Spinal cord (tissue), 10 donors: ENCODE data around the gene VPS33A. TPM values are rescaled to one million over a fixed set of nuclear protein-coding genes. Genes with fewer than 3 reads are reported as not detected.
"Not testable (repeated sequence)": the region's sequence is repeated elsewhere in the genome, so short reads cannot be mapped to it uniquely, and the experiment has no call there.

Experiments used
- DNase-seq, 6 donors: peaks; one replicate each; pipeline versions ENCODE4 v3.0.0 to v3.0.0-alpha.2; 2013 to 2015; ENCODE audit warnings: low spot score in 6 of 6, low read depth in 4 of 6
- H3K27ac ChIP-seq: one replicate; pipeline ENCODE4 v1.5.1; 2013; ENCODE audit warnings: low read depth, low read length, control low read depth
- H3K27me3 ChIP-seq: one replicate; pipeline ENCODE4 v1.6.1; 2013; ENCODE audit warnings: low read length; ENCODE audit not compliant: control insufficient read depth, insufficient read depth
- H3K36me3 ChIP-seq: one replicate; pipeline ENCODE4 v1.6.1; 2013; ENCODE audit warnings: low read length; ENCODE audit not compliant: control insufficient read depth, insufficient read depth
- H3K4me1 ChIP-seq: one replicate; pipeline ENCODE4 v1.6.1; 2013; ENCODE audit warnings: low read length; ENCODE audit not compliant: control insufficient read depth, insufficient read depth
- H3K4me3 ChIP-seq: one replicate; pipeline ENCODE4 v1.5.1; 2013; ENCODE audit warnings: low read depth, low read length, control low read depth
- H3K9me3 ChIP-seq: one replicate; pipeline ENCODE4 v1.6.1; 2013; ENCODE audit warnings: low read length; ENCODE audit not compliant: control insufficient read depth, insufficient read depth
- WGBS: methylation state at CpG from one replicate; pipeline ENCODE4 v1.1.5; 2013; ENCODE audit warnings: missing lambda C conversion rate; ENCODE audit not compliant: insufficient coverage; 5-methylcytosine and 5-hydroxymethylcytosine counted together
- polyA plus RNA-seq, 2 donors: library from polyadenylated mRNA; unstranded; fragments of 120-200 nt; gene quantifications; one replicate each; pipeline ENCODE4 v1.2.1, GENCODE V29; 2013; ENCODE audit not compliant: insufficient read length in 2 of 2
- total RNA-seq, 2 donors: library from RNA; depleted of rRNA in 1 of 2; stranded (reverse); fragments of 120-200 nt in 1 of 2; fragments of >200 nt in 1 of 2; gene quantifications; one replicate each; pipeline versions ENCODE4 v1.2.3 to v1.2.4, GENCODE V29; 2013 to 2014
- donor health status: healthy.

The VPS33A gene
- total and polyA plus RNA-seq, 4 donors, result 19.5 to 29.2 (median 23.2) TPM

GRCh38 chr12:122265476-122265875 lies 818 bp downstream of the VPS33A start:
- no CpG with 5 or more reads among the region's 1 CpG for WGBS
- DNase-seq, result peak in 1 of 6 donors; percentile 3
- H3K9me3 ChIP-seq, result no peaks in the 10 kb centered on the region
- peak overlapping the region; percentile 72 for H3K27ac ChIP-seq
- H3K36me3 ChIP-seq, result peaks cover 20% of the 10 kb centered on the region
- no peaks in the 10 kb centered on the region for H3K27me3 ChIP-seq
- H3K4me1 ChIP-seq, result peaks cover 3% of the 10 kb centered on the region
- H3K4me3 ChIP-seq, result peak overlapping the region; percentile 88

DNA sequence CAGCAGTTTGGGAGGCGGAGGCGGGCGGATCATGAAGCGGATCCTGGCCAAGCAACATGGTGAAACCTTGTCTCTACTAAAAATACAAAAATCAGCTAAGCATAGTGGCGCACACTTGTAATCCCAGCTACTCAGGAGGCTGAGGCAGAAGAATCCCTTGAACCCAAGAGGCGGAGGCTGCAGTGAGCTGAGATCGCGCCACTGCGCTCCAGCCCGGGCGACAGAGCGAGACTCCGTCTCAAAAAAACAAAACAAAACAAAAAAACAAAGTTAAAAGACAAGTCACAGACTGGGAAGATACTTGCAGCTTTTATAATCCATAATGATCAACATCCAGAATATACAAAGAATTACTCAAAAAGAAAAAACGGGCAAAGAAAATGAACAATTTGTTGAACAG lies 5.6 kb downstream of the VPS33A start:
- not testable (repeated sequence) for H3K27ac ChIP-seq, H3K4me3 ChIP-seq, H3K27me3 ChIP-seq, DNase-seq, H3K4me1 ChIP-seq, H3K9me3 ChIP-seq
- WGBS, result 91% methylated on average over 4 of the region's 14 CpGs
- H3K36me3 ChIP-seq, result peaks cover 40% of the 10 kb centered on the region

DNA sequence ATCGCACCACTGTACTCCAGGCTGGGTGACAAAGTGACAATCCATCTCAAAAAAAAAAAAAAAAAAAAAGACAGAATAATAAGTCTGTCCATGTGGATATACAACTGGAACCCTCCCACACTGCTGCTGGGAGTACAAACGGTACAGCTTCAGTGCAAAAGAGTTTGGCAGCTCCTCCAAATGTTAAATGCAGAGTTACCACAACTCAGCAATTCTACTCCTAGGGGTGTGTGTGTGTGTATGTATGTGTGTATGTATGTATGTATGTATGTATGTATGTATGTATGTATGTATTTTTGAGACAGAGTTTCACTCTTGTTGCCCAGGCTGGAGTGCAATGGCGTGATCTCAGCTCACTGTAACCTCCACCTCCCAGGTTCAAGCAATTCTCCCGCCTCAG lies 7.4 kb downstream of the VPS33A start:
- not testable (repeated sequence) for H3K4me1 ChIP-seq, H3K4me3 ChIP-seq, H3K9me3 ChIP-seq, H3K27me3 ChIP-seq, H3K27ac ChIP-seq, DNase-seq
- no CpG with 5 or more reads among the region's 4 CpGs for WGBS
- H3K36me3 ChIP-seq, result peaks cover 53% of the 10 kb centered on the region

DNA sequence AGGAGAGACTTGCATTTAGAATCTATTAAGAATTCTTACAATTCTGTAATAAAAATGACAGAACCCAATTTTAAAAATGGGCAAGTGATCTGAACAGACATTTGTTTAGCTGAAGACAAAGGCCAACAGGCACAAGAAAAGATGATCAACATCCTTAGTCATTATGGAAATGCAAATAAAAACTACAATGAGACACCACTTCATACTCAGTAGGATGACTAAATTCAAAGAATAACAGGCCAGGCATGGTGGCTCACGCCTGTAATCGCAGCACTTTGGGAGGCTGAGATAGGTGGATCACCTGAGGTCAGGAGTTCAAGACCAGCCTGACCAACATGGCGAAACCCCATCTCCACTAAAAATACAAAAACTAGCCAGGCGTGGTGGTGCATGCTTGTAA lies 7.8 kb downstream of the VPS33A start:
- H3K27ac ChIP-seq, result not testable (repeated sequence)

GRCh38 chr12:122250536-122250935 lies 15.8 kb downstream of the VPS33A start:
- Histone ChIP-seq H3K27ac (no peak overlapping the region), H3K9me3 (no peaks in the 10 kb centered on the region), H3K27me3 (no peaks in the 10 kb centered on the region), H3K4me3 (no peak overlapping the region), H3K4me1 (no peaks in the 10 kb centered on the region), H3K36me3 (peaks cover 52% of the 10 kb centered on the region)
- DNase-seq, result no peak
- 96% methylated on average over 5 of the region's 8 CpGs for WGBS

More for the DNA sequence above, 7.8 kb downstream of the VPS33A start:
- H3K9me3 ChIP-seq, H3K27me3 ChIP-seq, H3K4me1 ChIP-seq, H3K4me3 ChIP-seq, DNase-seq: not testable (repeated sequence)
- H3K36me3 ChIP-seq, result peaks cover 56% of the 10 kb centered on the region
- WGBS, result 92% methylated on average over 4 of the region's 4 CpGs

- no peak for DNase-seq
- Histone ChIP-seq H3K4me1 (no peaks in the 10 kb centered on the region), H3K9me3 (no peaks in the 10 kb centered on the region), H3K36me3 (peaks cover 49% of the 10 kb centered on the region), H3K27me3 (no peaks in the 10 kb centered on the region), H3K27ac (no peak overlapping the region), H3K4me3 (no peak overlapping the region)
- WGBS, result 100% methylated on average over 4 of the region's 6 CpGs
Measured at GRCh38 chr12:122250047-122250446, 16.2 kb downstream of the VPS33A start.

GRCh38 chr12:122245553-122245952 lies 20.7 kb downstream of the VPS33A start:
- no peak for DNase-seq
- no peak overlapping the region for H3K4me3 ChIP-seq
- no peaks in the 10 kb centered on the region for H3K9me3 ChIP-seq
- no peaks in the 10 kb centered on the region for H3K4me1 ChIP-seq
- H3K36me3 ChIP-seq, result peaks cover 47% of the 10 kb centered on the region
- WGBS, result no CpG with 5 or more reads among the region's 1 CpG
- no peaks in the 10 kb centered on the region for H3K27me3 ChIP-seq
- no peak overlapping the region for H3K27ac ChIP-seq

- Histone ChIP-seq H3K27ac (no peak overlapping the region), H3K36me3 (peaks cover 48% of the 10 kb centered on the region)
- whole genome bisulfite sequencing, result 89% methylated on average over 8 of the region's 11 CpGs
Measured at GRCh38 chr12:122244565-122245371, 21.5 kb downstream of the VPS33A start.

DNA sequence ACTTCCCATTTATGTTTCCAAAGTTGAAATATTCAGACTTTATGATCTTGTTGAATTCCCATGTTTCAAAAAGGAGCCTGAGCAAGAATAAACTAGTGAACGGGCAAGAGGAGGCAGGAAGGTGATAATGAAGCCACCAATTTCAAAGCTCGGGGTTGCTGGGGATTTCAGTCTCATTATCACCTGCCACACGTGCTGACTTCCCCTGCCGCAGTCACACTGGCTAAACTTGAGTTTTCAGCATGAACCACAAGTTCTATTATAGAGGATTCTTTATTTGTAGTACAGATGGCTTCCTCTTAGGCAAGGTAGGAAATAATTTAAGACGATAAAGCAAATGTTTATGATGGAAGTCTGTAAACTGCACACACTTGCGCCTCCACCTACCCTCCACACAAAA lies 22.3 kb downstream of the VPS33A start:
- no peak overlapping the region for H3K27ac ChIP-seq
- H3K9me3 ChIP-seq, result no peaks in the 10 kb centered on the region
- DNase-seq, result no peak
- 100% methylated on average over 1 of the region's 6 CpGs for WGBS
- no peaks in the 10 kb centered on the region for H3K27me3 ChIP-seq
- H3K4me3 ChIP-seq, result no peak overlapping the region
- peaks cover 45% of the 10 kb centered on the region for H3K36me3 ChIP-seq
- no peaks in the 10 kb centered on the region for H3K4me1 ChIP-seq

More at GRCh38 chr12:122244565-122245371, 21.5 kb downstream of the VPS33A start:
- no peaks in the 10 kb centered on the region for H3K27me3 ChIP-seq
- no peak for DNase-seq
- no peaks in the 10 kb centered on the region for H3K4me1 ChIP-seq
- no peak overlapping the region for H3K4me3 ChIP-seq
- no peaks in the 10 kb centered on the region for H3K9me3 ChIP-seq

DNA sequence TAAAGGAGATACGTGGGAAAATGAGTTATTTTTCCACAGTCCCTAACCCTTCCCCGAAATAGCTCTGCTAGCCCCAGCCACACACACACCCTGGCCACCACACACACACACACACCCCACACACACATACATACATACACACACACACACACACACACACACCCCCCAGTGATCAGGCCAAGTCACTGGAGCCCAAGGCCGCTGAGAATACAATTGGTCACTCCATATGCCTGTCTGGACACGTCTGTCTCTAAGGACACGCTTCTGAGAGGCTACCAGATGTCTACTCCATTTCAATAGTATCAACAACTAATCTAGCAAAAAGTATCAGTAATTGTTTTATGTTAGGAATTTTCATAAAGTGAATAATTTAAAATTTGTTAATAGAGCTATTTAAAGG lies 27.4 kb downstream of the VPS33A start:
- Histone ChIP-seq H3K4me1 (no peaks in the 10 kb centered on the region), H3K36me3 (peaks cover 62% of the 10 kb centered on the region), H3K27ac (no peak overlapping the region), H3K27me3 (no peaks in the 10 kb centered on the region), H3K4me3 (no peak overlapping the region), H3K9me3 (no peaks in the 10 kb centered on the region)
- DNase-seq, result no peak
- WGBS, result 100% methylated on average over 1 of the region's 5 CpGs
